NCI-H2171 (cell line): ENCODE data around the gene EXOC7.

Experiments used
- DNase-seq: peaks from one replicate; lab custom pipeline; 2025; lab: John Stamatoyannopoulos, UW

The EXOC7 gene

DNA sequence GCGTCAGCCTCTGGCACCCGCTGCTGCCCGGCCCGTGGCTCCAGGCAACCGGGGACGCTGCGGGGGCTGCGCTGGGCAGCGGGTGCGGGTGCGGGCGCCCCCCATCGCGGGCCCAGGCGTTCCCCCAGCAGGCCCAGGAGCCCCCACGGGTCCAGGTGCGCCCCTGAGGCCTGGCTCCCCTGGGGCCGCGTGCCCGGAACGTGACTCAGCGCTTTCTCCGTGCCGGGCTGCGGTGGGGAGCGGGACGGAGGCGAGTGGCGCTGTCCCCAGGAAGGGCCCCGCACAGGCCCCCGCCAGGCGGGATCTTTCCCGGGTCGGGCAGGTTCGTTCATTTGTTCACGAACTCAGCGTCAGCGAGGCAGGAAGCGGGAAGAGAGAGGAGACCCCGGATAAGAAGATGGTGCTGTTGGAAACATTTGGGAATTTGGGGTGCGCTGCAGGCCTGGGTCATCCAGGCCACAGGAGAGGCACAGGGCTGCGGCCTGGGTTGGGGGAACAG, 18.4 kb upstream of the EXOC7 start:
- no peak for DNase-seq

DNA sequence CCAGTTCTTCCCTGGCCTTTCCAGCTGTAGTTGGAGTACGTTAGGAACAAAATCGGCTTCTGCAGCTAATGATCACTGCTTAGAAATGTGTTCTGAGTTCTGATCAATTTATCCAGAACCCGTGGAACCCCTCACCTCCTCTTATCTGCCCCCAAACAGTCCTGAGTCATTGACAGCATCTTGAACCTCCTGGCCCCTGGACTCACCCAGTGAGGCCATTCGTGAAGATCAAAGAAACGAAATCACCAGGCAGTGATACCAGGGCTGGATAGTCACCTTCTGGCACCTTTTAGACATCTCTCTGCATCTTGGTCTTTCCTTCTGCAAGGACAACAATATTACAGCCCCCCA, 17.0 kb upstream of the EXOC7 start:
- no peak for DNase-seq

DNA sequence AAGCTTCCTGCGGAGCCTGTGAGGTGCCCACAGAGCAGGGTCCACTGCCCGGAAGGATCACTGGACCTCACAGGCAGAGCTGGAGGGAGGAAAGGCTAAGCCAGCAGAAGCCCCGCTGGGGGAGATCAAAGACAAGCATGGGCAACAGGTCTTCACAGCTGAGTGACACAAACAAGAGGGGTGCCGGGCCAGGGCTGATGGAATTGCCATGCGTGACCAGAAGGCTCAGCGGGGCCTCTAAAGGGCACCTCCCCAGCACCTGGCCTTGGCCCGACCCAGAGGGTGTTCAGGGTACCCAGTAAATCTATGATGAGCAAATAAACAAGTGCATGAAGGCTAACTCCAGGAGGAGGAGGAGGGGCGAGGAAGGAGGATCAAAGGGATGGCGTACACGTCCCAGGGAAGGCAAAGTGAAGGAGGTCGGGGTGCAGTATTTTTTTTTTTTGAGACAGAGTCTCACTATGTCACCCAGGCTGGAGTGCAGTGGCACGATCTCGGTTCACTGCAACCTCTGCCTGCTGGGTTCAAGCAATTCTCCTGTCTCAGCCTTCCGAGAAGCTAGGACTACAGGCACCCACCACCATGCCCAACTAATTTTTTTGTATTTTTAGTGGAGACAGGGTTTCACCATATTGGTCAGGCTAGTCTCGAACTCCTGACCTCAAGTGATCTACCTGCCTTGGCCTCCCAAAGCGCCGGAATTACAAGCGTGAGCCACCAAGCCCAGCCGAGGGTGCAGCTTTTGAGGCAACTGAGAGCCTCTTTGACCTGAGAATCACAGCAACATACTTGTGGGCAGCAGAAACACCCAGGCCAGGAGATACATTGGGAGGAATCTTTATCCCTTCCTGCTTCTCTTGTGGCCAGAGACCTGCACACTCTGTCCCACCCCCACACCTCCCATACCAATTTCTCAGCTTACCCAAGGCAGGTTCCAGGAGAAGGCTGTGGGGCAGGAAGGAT, 16.1 kb upstream of the EXOC7 start:
- no peak for DNase-seq

DNA sequence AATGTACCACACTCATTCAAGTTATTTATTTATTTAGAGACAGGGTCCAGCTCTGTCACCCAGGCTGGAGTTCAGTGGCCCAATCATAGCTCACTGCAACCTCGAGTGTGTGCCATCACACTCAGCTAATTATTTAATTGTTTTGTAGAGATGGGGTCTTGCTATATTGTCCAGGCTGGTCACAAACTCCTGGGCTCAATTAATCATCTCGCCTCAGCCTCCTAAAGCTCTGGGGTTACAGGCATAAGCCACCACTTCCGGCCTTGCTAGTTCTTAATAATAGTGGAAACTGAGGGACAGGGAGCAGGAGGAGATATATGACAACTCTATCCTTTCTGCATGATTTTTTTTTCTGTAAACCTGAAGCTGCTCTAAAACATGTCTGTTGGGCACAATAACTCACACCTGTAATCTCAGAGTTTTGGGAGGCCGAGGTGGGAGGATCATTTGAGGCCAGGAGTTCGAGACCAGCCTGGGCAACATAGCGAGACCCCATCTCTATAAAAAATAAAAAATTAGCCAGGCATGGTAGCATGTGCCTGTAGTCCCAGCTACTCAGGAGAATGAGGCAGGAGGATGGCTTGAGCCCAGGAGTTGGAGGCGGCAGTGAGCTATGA, 11.7 kb upstream of the EXOC7 start:
- DNase-seq: no peak

DNA sequence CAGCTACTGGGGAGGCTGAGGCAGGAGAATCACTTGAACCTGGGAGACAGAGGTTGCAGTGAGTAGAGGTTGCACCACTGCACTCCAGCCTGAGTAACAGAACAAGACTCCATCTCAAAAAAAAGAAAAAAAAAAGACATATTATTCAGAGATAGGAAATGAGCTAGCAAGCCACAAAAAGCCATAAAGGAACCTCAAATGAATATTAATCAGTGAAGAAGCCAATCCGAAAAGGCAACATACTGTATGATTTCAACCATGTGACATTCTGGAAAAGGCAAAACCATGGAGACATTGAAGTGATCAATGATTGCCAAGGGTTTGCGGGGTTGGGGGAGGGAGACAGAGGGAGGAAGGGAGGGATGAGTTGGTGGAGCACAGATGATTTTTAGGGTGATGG, 8.4 kb upstream of the EXOC7 start:
- no peak for DNase-seq

DNA sequence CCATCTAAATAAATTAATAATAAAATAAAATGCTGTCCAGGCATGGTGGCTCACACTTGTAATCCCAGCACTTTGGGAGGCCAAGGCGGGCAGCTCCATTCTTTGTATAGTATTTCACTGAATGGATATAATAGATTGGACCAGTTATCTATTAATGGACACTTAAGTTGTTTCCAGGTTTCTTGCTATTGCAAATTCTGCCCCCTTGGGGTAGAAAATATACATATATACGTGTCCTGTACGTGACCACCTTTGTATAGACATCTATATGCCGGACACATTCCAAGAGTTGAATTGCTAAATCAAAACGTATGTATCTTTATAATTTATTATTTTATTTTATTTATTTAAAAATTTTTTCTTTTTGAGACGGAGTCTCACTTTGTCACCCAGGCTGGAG, 3.9 kb upstream of the EXOC7 start:
- DNase-seq: no peak

DNA sequence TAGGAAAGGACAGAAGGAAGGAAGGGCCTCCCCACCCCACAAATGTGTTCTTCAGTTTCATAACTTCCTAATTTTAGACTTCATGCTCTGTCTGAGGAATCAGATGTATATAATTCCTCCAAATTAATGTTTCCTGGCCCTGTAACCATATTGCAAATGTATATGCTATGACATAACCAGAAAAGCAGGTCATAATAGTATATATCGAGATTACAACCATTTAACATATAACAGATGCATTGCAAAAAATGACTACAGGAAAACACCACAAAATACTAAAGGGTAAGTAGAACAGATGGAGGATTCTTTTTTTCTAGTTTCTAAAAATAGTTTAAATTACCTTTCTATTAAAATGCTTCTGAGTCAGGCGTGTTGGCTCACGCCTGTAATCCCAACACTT, 3.1 kb upstream of the EXOC7 start:
- DNase-seq: peak; percentile 53

DNA sequence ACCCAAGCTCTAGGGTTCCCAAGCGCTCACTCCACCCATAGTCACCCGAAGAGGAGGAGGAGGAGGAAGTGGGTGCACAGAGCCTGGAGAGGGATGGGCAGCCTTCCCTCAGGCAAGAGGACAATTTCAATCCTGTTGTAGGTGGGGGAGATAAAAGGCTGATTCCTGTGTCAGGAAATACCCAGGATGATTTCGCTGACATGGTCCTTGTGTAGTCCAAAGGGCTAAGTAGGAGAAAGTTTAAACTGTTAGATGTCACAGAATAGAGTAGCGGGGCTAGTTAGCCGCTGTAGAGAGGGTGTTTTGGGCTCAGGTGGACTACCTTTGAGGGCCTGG, 1.3 kb upstream of the EXOC7 start:
- DNase-seq: no peak

DNA sequence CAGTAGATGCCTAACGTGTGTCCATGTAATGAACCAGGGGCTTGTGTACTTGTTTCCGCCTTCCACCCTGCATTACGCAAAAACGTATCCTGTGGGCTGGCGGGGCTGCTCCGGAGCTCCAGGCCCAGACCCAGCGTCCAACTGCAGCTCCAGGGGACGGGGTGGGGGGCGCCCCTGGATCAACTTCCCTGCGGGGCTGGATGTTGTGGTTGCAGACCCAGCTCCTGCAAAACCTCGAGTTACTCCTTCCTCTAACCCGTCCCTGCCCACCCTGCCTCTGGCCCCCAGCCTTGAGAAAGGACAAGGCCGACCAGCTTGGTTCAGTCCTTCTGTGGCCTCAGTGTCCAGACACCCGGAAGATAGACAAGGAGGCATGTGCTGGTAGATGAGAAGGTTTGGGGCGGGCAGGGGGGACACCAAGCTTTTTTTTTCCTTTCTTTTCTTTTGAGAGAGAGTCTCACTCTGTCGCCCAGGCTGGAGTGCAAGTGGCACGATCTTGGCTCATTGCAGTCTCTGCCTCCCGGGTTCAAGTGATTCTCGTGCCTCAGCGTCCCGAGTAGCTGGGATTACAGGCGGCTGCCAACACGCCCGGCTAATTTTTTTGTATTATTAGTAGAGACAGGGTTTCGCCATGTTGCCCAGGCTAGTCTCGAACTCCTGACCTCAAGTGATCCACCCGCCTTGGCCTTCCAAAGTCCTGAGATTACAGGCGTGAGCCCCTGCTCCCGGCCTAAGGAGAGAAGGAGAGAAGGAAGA, 731 bp upstream of the EXOC7 start:
- DNase-seq: no peak

DNA sequence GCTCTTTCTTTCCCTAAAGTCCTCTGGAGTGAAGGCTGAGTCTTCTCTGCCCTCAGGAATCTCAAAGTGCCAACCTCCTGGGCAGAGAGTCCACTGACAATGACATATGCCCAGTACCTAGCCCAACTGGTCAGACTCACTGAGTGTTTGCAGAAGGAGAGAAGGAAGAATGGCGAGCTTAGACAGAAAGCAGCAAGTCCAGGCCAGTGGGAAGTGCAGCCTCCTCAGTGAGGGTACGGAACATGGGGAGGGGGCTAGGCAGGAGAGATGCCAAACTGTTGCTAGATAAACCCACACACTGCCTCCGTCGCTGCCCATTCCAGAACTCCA, 678 bp downstream of the EXOC7 start:
- no peak for DNase-seq

DNA sequence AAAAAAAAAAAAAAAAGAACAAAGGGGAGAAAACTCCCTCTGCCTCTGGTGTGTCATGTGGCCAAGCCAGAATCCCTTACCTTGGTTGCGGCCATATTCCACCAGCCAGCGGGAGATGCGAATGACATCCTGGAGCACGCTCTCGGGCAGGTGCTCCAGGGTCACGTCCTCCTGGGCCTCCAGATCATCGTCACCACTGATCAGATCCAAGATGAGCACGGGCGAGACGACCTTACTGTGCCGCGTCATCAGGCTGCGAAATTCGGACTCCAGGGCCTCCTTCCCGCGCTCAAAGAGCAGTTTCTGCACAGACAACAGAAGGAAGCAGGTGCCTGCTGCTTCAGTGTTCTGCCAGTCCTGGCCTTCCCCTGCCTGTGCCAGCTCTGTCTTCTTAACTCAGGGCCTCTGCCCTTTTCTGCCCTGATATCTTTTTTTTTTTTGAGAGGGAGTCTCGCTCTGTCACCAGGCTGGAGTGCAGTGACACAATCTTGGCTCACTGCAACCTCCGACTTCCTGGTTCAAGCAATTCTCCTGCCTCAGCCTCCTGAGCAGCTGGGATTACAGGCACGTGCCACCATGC, 5.8 kb downstream of the EXOC7 start:
- DNase-seq: no peak

DNA sequence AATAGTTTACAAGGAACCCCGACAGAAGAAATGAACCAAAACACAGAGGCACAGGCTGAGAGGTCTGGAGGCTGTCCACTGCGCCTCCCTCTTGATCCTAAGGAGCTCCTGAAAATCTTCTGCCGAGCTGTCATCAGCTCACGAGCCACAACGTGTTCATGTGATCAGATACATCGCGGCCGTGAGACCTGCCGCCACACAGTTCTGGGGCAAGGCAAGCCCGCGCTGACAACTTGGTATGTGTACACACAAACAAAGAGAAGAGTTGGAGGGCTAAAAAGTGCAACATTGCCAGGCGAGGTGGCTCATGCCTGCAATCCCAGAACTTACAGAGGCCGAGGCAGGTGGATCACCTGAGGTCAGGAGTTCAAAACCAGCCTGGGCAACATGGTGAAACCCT, 7.6 kb downstream of the EXOC7 start:
- DNase-seq: no peak

DNA sequence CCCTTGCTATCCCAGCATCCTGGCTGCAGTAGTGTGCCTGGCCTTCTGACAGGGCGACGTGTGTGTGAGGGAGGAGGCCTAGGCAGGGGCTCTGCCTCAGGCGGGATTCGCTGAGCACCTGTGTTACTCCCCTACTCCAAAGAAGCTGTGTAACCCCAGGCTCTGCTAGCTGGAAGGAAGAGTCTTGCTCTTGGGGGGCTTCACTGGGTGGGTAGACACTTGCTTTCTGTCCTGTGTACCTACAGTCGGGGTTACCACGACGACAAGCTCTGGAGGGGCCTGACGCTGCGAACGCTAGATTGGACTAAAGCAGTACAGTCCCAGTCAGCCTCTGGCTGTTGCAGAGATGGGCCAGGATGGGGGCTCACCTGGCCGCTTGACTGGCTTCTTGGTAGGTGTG, 9.5 kb downstream of the EXOC7 start:
- DNase-seq: no peak

DNA sequence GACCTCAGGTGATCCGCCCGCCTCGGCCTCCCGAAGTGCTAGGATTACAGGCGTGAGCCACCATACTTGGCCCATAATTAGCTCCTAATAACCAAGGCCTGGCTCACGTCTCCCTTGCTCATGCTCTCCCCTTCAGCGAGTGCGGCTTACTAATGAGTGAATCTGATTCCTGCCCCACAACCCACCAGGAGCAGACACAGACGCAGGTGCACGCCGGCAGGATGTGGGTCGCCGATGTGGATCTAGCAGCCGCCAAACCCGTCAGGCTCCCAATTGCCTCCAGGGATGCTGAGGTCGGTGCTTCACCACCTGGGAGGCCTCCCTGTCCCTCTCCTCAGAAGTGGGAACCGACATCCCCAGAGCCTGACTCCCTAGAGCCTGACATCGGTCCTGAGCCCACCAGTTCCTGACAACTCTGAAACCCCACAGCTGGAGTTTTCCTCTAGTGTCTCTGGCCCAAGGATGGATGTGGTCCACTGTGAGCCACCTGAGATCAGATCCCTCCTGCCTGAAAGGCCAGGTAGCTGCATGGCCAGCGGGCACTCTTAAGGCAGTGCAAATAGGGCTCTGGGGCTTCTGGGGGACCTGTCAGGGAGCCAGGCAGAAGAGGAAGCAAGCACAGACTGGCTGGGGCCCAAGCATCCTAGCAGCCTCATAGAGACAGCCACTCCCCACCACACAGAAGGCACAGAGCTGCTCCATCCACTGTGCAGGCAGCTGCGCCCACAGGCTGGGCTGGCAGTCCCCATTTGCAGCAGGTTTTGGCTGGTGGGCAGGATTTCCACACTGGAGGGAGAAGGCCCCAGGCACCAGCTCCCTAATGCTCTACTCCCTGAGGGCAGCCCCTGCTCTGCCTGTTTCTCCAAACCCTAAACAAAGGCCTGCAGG, 10.8 kb downstream of the EXOC7 start:
- DNase-seq: no peak

DNA sequence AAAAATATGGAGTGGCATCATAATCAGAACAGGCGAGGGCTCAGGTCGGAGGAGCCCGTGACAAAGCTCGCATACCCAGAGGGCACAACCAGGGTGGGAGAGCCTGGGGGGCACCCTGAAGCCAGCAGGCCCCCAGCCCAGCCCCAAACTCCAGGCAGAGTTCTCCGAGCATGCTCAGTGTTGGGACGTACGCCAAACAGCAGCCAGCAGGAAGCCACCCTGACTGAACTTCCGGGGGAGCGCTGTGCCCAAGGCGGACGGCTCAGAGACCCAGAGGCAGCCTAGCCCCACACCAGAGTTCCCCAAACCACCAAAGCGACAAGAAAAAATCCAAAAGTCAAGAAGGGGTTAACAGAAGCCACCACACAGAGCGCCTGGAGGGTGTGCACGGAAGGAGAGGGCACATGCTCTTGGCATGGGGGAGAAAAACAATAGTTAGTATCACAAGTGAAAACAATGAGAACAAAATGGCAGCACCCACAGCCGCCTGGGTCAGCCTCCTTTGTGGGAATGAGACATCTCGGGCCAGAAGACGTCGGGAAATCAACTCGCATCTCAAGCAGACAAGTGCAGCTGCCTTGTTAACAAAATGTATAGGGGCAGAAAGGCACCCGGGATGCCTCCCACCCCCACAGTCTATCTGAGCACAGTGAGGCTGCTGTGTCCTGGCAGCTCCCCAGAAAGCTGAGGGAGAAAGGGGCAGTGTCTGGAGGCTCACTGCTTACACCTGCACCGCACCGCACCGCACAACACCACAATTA, 11.9 kb downstream of the EXOC7 start:
- DNase-seq: no peak

DNA sequence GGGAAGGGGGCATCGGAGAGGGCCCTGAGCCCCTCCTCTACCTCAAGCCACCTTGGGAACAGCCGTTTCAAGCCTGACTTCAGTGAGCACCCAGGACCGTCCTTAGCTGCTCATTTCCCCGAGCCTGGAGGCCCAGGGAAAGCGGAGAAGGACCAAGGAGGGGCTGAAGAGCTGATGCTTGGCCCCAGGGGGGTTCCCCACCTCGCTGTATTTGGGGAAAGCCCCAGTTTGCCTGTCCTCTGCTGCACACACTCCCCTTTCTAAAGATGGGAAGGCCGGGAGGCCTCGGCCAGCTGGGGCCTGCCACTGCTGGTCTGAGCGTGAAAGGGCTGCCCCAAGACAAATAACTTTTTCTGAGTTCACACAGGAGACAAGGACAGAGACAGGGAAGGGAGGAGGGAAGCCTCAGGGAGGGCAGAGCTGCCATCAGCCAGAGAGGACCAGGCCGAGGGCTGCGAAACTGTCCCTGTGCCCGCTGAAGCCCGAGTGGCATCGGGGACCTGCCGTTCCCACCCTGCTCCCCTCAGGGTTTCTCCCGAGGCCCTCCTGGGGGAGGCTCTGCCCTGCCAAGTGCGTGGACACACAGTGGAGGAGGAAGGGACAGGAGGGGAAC, 13.0 kb downstream of the EXOC7 start:
- no peak for DNase-seq

DNA sequence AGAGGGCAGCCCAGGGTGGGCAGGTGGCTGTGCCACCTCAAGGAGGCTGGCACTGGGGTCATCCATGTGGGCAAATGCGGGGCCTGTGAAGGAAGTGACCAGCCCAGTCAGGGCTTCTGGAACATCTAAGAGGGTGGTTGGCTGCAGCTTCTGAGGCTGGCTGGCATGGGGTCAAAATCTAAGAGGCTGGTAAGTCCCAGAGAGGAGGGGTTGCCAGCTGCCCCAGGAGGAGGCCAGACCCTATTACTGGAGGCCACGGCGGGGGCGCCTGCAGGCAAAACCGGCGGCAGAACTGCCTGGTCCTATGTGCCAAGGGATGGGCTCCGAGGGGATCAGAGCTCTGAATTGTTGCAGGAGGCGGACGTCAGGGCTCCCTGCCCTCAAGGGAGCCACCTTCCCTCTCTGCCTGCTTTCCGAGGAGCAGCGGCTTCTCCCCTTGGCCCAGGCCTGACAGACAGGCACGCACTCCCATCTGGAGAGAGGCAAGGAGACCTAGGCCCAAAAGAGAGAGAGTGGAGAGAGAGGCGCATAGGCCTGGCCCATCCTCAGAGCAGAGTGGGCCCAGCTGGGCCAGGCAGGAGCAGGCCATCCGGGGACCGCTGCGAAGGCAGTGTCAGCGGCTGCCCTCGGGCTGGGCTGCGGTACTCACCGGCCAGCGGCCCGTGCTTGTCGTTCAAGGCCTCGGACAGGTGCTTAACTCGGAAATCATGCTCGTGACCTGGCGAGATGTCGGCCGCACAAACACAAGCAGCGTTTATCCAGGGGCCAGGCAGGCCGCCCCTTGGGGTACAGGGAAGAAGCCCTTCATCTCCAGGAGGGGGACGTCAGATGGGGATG, 13.7 kb downstream of the EXOC7 start:
- no peak for DNase-seq

DNA sequence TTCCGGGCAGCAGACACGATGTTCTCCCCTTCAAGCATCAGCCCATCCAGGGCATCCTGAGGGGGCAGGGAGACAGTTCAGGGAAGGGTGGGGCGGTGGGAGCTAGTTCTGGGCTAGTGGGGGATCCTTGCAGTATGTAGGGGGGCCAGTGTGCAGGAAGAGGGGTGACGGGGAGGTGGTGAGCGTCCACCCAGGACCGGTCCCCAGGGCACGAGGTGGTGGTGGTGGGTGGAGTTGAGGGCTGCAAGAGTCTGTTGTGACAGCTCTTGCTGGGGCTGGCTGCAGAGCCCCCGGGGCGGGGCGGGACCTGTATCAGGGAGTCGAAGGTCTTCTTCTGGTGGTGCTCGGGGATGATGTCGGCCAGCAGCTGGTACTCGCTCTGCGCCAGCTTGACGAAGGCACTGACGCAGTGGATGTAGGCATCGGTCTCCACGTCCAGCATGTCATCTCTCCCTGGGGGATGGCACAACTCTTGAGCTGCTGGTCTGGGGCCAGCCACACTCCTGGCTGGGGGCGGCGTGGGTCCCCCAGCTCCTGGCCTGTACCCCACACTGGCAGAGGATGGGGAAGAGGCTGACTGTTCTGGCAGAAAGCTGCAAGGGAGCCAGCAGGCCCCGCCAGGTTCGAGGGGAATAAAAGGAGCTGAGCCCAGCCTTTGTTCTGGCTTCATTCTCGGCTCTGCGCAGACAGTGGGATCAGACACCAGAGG, 14.6 kb downstream of the EXOC7 start:
- DNase-seq: no peak
